ENCODE data around the gene UNC5B. TPM values are rescaled to one million over a fixed set of nuclear protein-coding genes. Genes with fewer than 3 reads are reported as not detected.
"Not testable (repeated sequence)": the region's sequence is repeated elsewhere in the genome, so short reads cannot be mapped to it uniquely, and the experiment has no call there.

The UNC5B gene
- total RNA-seq, 2 donors from 2014 or later: 0.08 TPM; not detected in 1

DNA sequence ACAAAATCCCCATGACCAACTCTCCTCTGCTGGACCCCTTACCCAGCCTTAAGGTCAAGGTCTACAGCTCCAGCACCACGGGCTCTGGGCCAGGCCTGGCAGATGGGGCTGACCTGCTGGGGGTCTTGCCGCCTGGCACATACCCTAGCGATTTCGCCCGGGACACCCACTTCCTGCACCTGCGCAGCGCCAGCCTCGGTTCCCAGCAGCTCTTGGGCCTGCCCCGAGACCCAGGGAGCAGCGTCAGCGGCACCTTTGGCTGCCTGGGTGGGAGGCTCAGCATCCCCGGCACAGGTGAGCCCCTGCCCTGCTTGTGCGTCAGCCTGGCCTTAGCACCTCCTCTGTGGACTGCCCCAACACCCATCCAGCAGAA is 79.1 kb downstream of the UNC5B start:
- DNase-seq (ENCODE audit: low spot score) (no peak), ATAC-seq (no peak)
- Mint-ChIP-seq H3K27me3 (peaks cover 5% of the 10 kb centered on the region in 2 donors), H3K9me3 (no peaks in the 10 kb centered on the region), H3K4me3 (no peak overlapping the region), H3K36me3 (no peaks in the 10 kb centered on the region), H3K27ac (no peak overlapping the region), H3K4me1 (ENCODE audit: low read depth in 2 of 2) (no peaks in the 10 kb centered on the region)

DNA sequence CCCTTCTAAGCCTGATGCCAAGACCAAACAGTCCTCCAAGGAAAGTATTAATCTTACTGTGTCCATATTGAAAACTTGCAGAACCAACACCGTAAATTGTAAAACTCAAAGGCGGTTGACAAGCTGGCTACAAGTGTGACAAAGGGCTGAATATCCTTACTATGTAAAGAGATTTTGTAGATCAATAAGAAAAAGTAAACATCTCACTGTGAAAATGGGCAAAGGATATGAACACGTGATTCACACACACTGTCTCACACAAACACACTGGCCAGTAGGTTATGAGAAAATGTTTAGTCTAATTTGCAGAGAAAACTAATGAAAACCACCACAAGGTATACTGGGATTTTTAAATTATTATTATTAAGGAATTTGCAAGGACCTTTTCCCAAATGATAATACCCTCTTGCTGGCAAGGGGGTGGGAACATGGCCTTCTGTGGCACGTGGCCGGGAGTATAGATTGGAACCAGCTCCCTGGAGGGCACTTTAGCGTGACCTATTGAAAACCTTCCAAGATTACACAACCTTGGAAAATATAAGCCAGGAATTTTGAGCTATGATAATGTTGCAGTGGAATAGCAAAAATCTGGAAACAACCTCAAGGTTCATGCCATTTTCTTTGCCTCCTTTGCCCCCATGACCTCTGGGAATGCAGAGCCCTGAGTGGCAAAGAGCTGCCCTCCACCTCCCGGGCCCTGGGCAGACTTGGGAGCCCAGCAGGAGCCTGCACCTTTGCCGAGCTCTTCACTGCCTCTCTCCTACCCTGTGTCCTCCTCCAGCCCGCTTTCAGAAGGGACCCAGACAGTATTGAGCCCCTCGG is 80.5 kb downstream of the UNC5B start:
- Mint-ChIP-seq H3K4me1 (ENCODE audit: low read depth in 2 of 2) (no peaks in the 10 kb centered on the region), H3K4me3 (no peak overlapping the region), H3K27ac (no peak overlapping the region), H3K36me3 (no peaks in the 10 kb centered on the region), H3K27me3 (peaks cover 5% of the 10 kb centered on the region in 2 donors), H3K9me3 (no peaks in the 10 kb centered on the region)
- ATAC-seq (no peak), DNase-seq (ENCODE audit: low spot score) (no peak)

DNA sequence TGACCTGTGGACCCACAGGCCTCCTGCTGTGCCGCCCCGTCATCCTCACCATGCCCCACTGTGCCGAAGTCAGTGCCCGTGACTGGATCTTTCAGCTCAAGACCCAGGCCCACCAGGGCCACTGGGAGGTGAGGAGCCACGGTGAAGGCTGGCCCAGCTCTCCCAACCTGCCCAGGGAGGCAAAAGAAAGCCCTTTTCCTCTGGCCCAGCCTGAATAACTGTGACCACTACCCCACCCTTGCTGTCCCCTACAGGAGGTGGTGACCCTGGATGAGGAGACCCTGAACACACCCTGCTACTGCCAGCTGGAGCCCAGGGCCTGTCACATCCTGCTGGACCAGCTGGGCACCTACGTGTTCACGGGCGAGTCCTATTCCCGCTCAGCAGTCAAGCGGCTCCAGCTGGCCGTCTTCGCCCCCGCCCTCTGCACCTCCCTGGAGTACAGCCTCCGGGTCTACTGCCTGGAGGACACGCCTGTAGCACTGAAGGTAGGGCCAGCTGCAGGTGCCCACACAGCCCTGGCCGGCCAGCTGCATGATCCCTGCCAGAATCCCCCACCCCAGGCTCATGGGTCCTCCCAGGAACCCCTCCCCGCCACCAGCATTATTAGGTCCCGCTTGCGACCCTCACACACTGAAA is 81.2 kb downstream of the UNC5B start:
- peaks cover 5% of the 10 kb centered on the region in 2 donors for H3K27me3 Mint-ChIP-seq
- no peak overlapping the region for H3K27ac Mint-ChIP-seq
- no peaks in the 10 kb centered on the region for H3K9me3 Mint-ChIP-seq
- no peaks in the 10 kb centered on the region for H3K36me3 Mint-ChIP-seq
- H3K4me3 Mint-ChIP-seq: no peak overlapping the region
- no peak for DNase-seq (ENCODE audit: low spot score)
- H3K4me1 Mint-ChIP-seq (ENCODE audit: low read depth in 2 of 2): no peaks in the 10 kb centered on the region
- no peak for ATAC-seq

DNA sequence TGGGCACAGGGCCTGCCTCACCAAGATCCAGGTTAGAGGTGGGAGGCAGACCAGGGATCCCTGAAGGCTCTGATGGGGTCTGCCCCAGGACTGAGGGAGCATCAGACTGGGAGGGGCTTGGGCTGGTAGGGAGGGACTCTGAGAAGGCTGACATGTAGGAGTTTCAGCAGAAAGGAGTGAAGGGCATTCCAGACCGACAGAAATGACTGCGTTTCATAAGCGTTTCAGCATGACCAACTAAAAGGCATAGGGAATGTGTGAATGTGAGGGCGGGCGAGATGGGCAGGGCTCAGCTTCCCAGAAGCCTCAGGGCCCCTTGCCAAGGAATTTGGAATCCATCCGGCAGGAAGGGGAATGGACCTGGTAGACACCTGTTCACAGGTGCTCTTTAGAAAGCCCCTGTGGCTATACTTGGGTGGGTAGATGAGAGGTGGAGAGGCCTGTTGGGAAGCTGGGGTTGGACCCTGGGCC is 81.8 kb downstream of the UNC5B start:
- no peak overlapping the region for H3K4me3 Mint-ChIP-seq
- H3K36me3 Mint-ChIP-seq: no peaks in the 10 kb centered on the region
- peaks cover 5% of the 10 kb centered on the region in 2 donors for H3K27me3 Mint-ChIP-seq
- ATAC-seq (no peak), DNase-seq (ENCODE audit: low spot score) (no peak)
- H3K9me3 Mint-ChIP-seq: no peaks in the 10 kb centered on the region
- no peaks in the 10 kb centered on the region for H3K4me1 Mint-ChIP-seq (ENCODE audit: low read depth in 2 of 2)
- H3K27ac Mint-ChIP-seq: no peak overlapping the region

DNA sequence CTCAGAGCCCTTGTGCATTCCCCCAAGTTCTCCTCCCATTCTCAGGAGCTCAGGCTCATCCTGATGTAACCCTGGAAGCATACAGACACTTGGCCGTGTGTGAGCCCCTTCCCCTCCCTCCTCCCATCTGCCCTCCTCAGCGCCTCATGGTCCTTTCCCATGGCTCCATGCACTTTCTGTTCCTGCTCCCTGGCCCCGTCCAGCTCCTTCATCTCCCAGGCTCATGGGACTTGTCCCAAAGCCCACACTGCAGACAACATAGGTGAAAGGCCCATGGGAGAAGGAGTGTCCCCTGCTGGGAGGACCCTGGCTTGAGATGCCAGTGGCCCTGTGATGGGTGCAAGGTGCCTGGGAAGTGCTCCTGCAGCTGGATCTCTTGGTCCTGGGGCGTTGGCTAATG is 82.5 kb downstream of the UNC5B start:
- Mint-ChIP-seq H3K4me1 (ENCODE audit: low read depth in 2 of 2) (peaks cover 0 to 3% of the 10 kb centered on the region in 2 donors), H3K9me3 (no peaks in the 10 kb centered on the region), H3K27ac (no peak overlapping the region), H3K27me3 (peaks cover 8 to 11% of the 10 kb centered on the region in 2 donors), H3K36me3 (no peaks in the 10 kb centered on the region), H3K4me3 (no peak overlapping the region)
- no peak for DNase-seq (ENCODE audit: low spot score)
- no peak for ATAC-seq

DNA sequence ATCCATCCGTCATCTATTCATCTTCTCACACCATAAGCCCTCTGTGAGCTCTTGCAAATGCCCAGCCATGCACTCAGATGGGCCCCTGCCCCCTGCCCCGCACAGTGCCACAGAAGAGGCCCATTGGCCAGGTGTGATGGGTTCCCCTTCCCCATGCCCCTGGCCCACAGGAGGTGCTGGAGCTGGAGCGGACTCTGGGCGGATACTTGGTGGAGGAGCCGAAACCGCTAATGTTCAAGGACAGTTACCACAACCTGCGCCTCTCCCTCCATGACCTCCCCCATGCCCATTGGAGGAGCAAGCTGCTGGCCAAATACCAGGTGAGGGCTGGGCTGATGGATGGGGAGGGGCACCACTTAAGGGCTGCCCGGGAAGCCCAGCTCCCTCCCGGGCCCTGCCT is 83.3 kb downstream of the UNC5B start:
- Mint-ChIP-seq H3K36me3 (no peaks in the 10 kb centered on the region), H3K27ac (no peak overlapping the region), H3K27me3 (peaks cover 8 to 12% of the 10 kb centered on the region in 2 donors), H3K9me3 (no peaks in the 10 kb centered on the region), H3K4me3 (no peak overlapping the region), H3K4me1 (ENCODE audit: low read depth in 2 of 2) (peaks cover 0 to 3% of the 10 kb centered on the region in 2 donors)
- DNase-seq (ENCODE audit: low spot score): no peak
- ATAC-seq: no peak

DNA sequence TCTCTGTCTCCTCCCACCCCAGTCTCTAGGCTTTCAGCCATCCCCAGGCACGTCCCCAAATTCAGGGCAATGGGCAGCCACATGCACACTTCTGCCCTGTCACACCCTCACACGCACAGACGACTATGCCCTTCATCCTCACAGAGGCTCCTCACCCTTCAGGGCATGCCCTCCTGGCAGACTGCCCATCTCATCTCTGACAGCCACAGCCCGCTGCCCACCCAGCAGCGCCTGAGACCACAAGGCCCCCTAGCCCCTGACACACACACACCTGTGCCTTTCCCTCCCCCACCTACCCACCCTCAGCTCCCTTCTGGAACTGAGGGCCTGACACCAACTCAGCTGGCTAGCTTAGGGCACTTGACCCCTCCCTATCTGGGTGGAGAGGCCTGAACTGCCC is 83.7 kb downstream of the UNC5B start:
- Mint-ChIP-seq H3K36me3 (no peaks in the 10 kb centered on the region), H3K4me3 (no peak overlapping the region), H3K27me3 (peaks cover 8 to 12% of the 10 kb centered on the region in 2 donors), H3K27ac (no peak overlapping the region), H3K9me3 (no peaks in the 10 kb centered on the region), H3K4me1 (ENCODE audit: low read depth in 2 of 2) (peaks cover 0 to 3% of the 10 kb centered on the region in 2 donors)
- ATAC-seq: no peak
- no peak for DNase-seq (ENCODE audit: low spot score)

DNA sequence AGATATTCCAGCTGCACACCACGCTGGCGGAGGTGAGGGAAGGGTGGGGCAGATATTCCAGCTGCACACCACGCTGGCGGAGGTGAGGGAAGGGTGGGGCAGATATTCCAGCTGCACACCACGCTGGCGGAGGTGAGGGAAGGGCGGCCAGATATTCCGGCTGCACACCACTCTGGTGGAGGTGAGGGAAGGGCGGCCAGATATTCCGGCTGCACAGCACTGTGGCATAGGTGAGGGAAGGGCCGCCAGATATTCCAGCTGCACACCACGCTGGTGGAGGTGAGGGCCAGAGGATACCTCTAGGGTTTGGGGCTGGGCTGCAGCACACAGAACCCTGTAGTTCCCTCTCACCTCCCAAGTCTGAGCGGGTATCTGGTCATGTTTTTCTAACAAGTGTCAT is 84.4 kb downstream of the UNC5B start:
- H3K27me3 Mint-ChIP-seq: peaks cover 8 to 12% of the 10 kb centered on the region in 2 donors
- H3K9me3 Mint-ChIP-seq; H3K4me3 Mint-ChIP-seq; ATAC-seq; H3K27ac Mint-ChIP-seq; DNase-seq (ENCODE audit: low spot score); H3K4me1 Mint-ChIP-seq (ENCODE audit: low read depth in 2 of 2); H3K36me3 Mint-ChIP-seq: not testable (repeated sequence)

DNA sequence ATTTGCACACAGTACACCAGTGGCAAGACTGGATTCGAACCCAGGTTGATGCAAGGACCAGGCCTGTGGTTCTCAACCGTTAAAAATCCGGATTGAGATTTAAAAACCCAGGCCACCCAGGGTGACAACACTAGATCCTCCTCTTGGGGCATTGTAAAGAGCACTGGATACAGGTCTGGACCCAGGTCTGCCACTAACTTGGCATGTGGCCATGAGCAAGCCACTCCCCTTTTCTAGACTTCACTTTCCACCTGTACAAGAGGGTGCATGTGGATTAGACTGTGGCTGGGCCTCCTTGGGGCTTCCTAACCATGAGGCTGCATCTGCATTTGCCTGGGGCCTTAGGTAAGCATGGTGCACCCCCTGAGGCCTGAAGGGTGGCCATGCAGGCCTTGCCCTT is 85.0 kb downstream of the UNC5B start:
- H3K27ac Mint-ChIP-seq: no peak overlapping the region
- no peak overlapping the region for H3K4me3 Mint-ChIP-seq
- H3K9me3 Mint-ChIP-seq: no peaks in the 10 kb centered on the region
- no peak for ATAC-seq
- peaks cover 10 to 12% of the 10 kb centered on the region in 2 donors for H3K27me3 Mint-ChIP-seq
- peaks cover 0 to 3% of the 10 kb centered on the region in 2 donors for H3K4me1 Mint-ChIP-seq (ENCODE audit: low read depth in 2 of 2)
- DNase-seq (ENCODE audit: low spot score): no peak
- H3K36me3 Mint-ChIP-seq: no peaks in the 10 kb centered on the region

DNA sequence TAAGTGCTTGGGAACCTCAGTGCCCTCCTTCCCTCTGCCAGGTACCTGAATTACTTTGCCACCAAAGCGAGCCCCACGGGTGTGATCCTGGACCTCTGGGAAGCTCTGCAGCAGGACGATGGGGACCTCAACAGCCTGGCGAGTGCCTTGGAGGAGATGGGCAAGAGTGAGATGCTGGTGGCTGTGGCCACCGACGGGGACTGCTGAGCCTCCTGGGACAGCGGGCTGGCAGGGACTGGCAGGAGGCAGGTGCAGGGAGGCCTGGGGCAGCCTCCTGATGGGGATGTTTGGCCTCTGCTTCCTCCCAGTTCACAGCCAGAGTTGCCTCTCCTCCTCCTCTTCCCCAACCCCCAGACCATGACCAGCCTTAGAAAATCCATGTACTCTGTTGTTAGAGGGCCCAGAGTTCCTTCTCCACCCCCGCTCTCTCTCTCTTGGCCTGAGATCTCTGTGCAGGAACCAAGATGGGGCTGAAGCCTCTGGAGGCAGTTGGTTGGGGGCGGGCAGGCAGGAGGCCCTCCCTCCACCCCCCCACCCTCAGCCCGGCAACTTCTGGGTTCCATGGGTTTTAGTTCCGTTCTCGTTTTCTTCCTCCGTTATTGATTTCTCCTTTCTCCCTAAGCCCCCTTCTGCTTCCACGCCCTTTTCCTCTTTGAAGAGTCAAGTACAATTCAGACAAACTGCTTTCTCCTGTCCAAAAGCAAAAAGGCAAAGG is 86.9 kb downstream of the UNC5B start:
- no peaks in the 10 kb centered on the region for H3K36me3 Mint-ChIP-seq
- H3K9me3 Mint-ChIP-seq: no peaks in the 10 kb centered on the region
- H3K27ac Mint-ChIP-seq: no peak overlapping the region
- H3K4me3 Mint-ChIP-seq: no peak overlapping the region
- ATAC-seq (no peak), DNase-seq (ENCODE audit: low spot score) (no peak)
- peaks cover 0 to 3% of the 10 kb centered on the region in 2 donors for H3K4me1 Mint-ChIP-seq (ENCODE audit: low read depth in 2 of 2)
- H3K27me3 Mint-ChIP-seq: peaks cover 8 to 10% of the 10 kb centered on the region in 2 donors

DNA sequence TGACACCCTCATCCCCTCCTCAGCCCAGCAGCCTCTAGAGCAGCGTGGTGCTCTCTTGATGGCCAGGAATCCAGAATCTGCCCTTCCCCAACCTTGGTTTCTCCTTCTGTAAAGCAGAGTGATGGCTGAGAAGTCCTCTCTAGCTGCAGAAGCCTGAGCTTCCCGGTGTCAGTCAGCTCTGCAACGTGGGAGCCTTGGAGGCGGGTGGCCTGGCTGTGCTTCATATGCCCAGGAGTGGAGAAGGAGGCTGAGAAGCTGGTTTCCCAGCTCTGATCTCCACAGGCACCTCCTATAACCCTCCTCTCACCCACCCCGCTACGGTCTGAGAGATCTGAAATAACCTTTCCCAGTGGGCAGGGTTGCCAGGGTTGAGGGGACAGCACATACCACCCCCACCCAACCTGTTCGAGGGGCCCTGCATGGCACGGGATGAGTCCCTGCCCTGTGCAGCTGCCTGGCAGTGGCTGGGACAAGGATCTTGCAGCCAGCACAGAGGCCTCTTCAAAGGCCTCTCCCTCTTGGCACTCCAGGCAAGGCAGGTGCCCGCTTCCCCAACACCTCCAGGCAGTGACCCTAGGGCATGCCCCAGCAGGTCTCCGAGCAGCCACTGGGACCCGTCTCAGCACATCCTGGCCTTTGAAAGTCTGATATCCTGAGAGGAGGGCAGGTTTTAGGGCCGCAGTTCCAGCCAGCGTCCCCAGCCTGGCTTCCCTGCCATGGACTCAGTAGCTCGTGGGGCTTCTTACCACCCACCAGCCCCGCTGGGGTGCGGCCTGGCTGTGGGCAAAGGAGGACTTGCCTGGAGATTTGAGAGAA is 88.4 kb downstream of the UNC5B start:
- H3K4me3 Mint-ChIP-seq: no peak overlapping the region
- H3K27me3 Mint-ChIP-seq: peaks cover 5 to 7% of the 10 kb centered on the region in 2 donors
- DNase-seq (ENCODE audit: low spot score) (no peak), ATAC-seq (no peak)
- no peak overlapping the region for H3K27ac Mint-ChIP-seq
- no peaks in the 10 kb centered on the region for H3K36me3 Mint-ChIP-seq
- peaks cover 0 to 3% of the 10 kb centered on the region in 2 donors for H3K4me1 Mint-ChIP-seq (ENCODE audit: low read depth in 2 of 2)
- H3K9me3 Mint-ChIP-seq: no peaks in the 10 kb centered on the region

DNA sequence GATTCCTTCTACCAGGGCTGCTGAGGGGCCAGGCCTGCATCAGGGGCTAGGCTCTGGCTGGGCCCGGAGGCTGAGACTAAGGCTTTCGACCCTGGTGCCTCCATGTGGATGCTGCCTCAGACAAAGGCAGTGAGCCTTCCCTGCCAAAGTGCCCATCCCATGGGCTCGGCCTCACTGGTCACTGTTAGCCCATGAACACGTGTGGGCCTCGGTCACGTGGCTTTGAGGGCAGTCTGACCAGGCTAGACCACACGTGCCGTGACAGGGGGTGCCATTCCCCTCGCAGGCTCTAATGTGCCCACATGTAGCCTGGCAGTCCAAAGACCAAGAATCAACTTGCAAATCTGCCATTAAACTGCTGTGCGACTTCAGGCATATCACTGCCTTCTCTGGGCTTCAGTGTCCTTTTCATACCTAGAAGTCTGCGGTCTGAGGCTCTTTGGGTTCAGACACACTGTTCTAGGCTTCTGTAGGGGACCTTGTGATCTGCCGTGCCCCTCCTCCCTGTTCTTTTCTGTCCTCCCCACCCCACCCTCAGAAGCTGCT is 89.1 kb downstream of the UNC5B start:
- H3K4me3 Mint-ChIP-seq: no peak overlapping the region
- H3K9me3 Mint-ChIP-seq: no peaks in the 10 kb centered on the region
- ATAC-seq: no peak
- no peak for DNase-seq (ENCODE audit: low spot score)
- peaks cover 5 to 7% of the 10 kb centered on the region in 2 donors for H3K27me3 Mint-ChIP-seq
- H3K4me1 Mint-ChIP-seq (ENCODE audit: low read depth in 2 of 2): peaks cover 0 to 3% of the 10 kb centered on the region in 2 donors
- no peak overlapping the region for H3K27ac Mint-ChIP-seq
- no peaks in the 10 kb centered on the region for H3K36me3 Mint-ChIP-seq

DNA sequence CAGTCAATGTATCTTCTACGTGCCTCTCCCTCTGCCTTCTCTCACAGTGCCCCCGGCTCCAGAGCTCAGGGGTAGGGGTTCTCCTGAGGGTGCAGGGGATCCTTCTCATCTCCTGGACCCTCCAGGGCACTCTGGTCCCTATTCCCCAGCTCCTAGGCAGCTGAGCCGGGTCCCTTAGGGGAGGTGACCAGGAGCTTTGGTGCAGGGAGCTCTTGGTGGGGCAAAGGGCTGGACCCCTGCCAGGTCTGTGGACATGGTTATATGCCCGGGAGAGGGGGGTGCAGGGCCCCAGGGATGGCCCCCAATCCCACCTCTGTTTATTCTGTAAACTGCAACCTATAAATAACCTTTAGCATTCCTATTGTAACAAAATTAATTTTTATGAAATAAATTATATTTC is 90.1 kb downstream of the UNC5B start:
- no peak for ATAC-seq
- Mint-ChIP-seq H3K4me3 (no peak overlapping the region), H3K36me3 (no peaks in the 10 kb centered on the region), H3K27me3 (peaks cover 5 to 7% of the 10 kb centered on the region in 2 donors), H3K27ac (no peak overlapping the region), H3K4me1 (ENCODE audit: low read depth in 2 of 2) (peaks cover 0 to 3% of the 10 kb centered on the region in 2 donors), H3K9me3 (no peaks in the 10 kb centered on the region)
- no peak for DNase-seq (ENCODE audit: low spot score)

All from natural killer cell treated with Interleukin-12 subunit alpha and Interleukin-12 subunit beta and Interleukin-15 and Interleukin-18, amount 100 ng/mL, for 72 hours (primary cell).